Fibroblast of peridontal ligament (primary cell): ENCODE measurements around the gene KMT2A.
A peak's percentile ranks its signal among the peaks of the same experiment; 100 is the strongest.

Experiments
- DNase-seq: peaks from one replicate; pipeline ENCODE4 v3.0.0-alpha.2; 2010; ENCODE audit errors: extremely low read depth

The KMT2A gene

DNA sequence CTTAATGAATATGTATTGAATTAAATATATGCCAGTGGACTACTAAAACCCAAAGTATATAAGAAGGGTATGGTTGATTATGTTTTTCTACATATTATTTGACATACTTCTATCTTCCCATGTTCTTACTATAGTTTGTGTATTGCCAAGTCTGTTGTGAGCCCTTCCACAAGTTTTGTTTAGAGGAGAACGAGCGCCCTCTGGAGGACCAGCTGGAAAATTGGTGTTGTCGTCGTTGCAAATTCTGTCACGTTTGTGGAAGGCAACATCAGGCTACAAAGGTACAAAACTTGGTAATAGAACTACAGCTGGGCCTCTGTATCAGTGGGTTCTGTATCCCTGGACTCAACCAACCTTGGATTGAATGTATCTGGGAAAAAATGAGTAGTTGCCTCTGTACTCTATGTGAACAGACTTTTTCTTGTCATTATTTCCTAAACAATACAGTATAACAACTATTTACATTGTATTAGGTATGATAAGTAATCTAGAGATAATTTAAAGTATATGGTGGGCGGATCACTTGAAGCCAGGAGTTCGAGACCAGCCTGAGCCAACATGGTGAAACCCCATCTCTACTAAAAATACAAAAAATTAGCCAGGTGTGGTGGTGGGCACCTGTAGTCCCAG is 52.3 kb downstream of the KMT2A start:
- peak; percentile 88 for DNase-seq

DNA sequence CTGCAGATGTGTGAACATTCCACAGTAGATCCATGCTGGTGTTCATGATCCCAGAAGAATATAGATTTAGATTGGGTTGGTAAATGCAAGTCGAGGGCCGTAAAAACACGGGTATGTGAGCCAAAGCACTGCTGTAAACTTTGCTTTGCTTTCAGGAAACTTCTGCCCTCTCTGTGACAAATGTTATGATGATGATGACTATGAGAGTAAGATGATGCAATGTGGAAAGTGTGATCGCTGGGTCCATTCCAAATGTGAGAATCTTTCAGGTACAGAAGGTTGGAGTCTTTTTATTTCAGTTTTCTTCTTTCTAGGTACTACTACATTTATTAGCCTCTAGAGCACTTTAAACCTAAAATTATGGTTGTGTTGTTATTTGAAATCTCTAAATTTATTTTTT is 54.7 kb downstream of the KMT2A start:
- DNase-seq: no peak

DNA sequence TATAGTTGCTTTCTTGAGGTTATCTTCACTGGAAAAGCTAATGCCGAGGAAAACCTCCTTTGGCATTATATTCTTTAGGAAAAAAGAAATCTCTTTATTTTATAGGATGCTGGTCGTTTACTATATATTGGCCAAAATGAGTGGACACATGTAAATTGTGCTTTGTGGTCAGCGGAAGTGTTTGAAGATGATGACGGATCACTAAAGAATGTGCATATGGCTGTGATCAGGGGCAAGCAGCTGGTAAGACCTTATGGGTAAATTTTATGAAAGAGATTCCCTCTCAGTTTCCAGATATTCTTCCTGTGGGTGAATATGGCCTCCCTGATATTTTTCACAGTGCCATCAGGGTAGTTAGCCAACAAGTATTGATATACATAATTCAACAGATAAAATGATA is 61.5 kb downstream of the KMT2A start:
- peak; percentile 57 for DNase-seq

DNA sequence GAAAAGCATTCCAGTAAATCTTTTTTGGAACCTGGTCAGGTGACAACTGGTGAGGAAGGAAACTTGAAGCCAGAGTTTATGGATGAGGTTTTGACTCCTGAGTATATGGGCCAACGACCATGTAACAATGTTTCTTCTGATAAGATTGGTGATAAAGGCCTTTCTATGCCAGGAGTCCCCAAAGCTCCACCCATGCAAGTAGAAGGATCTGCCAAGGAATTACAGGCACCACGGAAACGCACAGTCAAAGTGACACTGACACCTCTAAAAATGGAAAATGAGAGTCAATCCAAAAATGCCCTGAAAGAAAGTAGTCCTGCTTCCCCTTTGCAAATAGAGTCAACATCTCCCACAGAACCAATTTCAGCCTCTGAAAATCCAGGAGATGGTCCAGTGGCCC is 66.9 kb downstream of the KMT2A start:
- DNase-seq: no peak

DNA sequence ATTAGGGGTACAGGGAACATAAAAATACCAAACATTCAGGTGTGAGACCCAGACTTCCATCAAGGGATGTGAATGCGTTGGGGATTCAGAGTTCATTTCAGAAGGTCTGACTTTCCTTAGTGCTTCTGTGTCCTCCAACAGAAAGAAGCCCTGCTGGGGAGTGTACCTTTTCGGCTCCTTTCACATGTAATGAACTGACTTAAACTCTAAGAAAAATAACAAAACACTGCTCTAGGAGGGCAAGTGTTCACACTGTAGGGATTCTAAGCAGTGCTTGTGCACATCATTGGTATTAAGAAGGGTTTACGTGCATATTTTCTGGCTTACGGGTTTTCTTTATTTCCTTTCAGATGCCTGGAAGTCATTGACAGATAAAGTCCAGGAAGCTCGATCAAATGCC is 75.3 kb downstream of the KMT2A start:
- DNase-seq: no peak

DNA sequence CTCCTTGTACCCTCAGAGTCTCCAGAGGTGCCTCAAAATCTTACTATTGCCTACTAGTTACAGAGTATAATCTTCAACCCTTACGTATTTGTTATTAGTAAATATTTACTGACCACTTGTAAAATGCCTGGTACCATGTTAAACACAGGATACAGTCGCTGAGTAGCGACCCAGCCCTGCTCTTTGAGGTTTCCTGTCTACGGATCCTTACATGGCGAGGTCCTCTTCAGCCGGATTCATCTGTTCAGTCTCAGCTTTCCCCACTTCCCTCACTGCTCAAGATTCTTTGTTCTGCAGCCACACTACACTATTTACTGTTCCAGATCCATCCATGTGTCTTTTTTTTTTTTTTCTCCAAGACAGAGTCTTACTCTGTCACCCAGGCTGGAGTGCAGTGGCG is 77.8 kb downstream of the KMT2A start:
- no peak for DNase-seq

DNA sequence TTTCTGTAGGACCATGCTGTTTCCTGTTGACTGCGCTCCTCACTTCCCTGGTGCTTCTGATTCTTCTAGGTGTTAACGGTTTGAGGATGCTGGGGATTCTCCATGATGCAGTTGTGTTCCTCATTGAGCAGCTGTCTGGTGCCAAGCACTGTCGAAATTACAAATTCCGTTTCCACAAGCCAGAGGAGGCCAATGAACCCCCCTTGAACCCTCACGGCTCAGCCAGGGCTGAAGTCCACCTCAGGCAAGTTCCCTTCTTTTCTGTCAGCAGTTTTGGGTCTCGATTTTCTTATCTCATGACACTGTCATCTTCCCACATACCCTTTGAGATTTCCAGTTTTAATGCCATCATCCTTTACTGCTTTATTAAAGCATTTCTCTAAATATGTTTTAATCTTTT is 83.3 kb downstream of the KMT2A start:
- no peak for DNase-seq

DNA sequence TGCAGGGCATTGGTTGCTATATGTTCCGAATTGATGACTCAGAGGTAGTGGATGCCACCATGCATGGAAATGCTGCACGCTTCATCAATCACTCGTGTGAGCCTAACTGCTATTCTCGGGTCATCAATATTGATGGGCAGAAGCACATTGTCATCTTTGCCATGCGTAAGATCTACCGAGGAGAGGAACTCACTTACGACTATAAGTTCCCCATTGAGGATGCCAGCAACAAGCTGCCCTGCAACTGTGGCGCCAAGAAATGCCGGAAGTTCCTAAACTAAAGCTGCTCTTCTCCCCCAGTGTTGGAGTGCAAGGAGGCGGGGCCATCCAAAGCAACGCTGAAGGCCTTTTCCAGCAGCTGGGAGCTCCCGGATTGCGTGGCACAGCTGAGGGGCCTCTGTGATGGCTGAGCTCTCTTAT is 85.6 kb downstream of the KMT2A start:
- DNase-seq: no peak

DNA sequence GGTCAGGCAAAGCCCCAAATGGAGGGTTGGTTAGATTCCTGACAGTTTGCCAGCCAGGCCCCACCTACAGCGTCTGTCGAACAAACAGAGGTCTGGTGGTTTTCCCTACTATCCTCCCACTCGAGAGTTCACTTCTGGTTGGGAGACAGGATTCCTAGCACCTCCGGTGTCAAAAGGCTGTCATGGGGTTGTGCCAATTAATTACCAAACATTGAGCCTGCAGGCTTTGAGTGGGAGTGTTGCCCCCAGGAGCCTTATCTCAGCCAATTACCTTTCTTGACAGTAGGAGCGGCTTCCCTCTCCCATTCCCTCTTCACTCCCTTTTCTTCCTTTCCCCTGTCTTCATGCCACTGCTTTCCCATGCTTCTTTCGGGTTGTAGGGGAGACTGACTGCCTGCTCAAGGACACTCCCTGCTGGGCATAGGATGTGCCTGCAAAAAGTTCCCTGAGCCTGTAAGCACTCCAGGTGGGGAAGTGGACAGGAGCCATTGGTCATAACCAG is 86.3 kb downstream of the KMT2A start:
- peak; percentile 12 for DNase-seq

DNA sequence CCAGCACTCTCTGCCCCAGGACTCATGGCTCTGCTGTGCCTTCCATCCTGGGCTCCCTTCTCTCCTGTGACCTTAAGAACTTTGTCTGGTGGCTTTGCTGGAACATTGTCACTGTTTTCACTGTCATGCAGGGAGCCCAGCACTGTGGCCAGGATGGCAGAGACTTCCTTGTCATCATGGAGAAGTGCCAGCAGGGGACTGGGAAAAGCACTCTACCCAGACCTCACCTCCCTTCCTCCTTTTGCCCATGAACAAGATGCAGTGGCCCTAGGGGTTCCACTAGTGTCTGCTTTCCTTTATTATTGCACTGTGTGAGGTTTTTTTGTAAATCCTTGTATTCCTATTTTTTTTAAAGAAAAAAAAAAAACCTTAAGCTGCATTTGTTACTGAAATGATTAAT is 88.1 kb downstream of the KMT2A start:
- DNase-seq: no peak

DNA sequence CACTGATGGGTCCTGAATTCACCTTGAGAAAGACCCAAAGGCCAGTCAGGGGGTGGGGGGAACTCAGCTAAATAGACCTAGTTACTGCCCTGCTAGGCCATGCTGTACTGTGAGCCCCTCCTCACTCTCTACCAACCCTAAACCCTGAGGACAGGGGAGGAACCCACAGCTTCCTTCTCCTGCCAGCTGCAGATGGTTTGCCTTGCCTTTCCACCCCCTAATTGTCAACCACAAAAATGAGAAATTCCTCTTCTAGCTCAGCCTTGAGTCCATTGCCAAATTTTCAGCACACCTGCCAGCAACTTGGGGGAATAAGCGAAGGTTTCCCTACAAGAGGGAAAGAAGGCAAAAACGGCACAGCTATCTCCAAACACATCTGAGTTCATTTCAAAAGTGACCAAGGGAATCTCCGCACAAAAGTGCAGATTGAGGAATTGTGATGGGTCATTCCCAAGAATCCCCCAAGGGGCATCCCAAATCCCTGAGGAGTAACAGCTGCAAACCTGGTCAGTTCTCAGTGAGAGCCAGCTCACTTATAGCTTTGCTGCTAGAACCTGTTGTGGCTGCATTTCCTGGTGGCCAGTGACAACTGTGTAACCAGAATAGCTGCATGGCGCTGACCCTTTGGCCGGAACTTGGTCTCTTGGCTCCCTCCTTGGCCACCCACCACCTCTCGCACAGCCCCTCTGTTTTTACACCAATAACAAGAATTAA is 88.6 kb downstream of the KMT2A start:
- peak; percentile 12 for DNase-seq

DNA sequence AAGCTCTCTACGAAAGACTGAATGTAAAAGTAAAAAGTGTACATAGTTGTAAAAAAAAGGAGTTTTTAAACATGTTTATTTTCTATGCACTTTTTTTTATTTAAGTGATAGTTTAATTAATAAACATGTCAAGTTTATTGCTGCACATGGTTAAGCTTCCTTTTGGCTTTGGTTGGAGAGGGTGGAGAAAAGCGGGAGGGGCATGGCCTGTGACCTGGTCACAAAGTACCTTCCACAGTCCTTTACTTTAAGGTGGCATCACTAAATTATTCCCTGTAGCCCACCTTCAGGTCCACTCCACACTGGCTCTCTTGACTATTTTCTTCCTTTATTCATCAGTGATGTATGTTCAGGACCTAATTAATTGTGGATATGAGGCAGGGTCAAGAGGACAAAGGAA is 90.4 kb downstream of the KMT2A start:
- DNase-seq: no peak

DNA sequence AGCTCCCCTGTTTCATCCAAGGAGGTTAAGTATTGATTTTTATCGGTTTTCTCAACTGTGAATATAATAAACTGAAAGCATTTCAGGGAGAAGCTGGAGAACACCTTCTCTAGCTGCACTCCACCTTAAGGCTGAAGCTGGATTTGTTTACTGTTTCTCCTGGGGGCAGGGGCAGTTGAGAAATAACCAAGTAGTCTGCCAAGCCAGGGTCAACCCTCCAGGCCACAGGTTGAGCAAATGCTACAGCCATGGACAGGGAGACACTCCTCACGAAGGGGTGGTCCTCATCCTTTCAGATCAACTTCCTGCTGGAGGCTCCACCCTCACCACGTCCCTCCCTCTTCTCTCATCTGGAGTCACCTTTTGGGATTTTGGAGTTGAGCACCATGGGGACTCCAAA is 90.8 kb downstream of the KMT2A start, which contains the start of gene TTC36:
Gene TTC36 (plus strand): TSS at position 366 of the 400 bp plus-strand sequence. CDS start 21 bp downstream, at position 387.
- DNase-seq: no peak

DNA sequence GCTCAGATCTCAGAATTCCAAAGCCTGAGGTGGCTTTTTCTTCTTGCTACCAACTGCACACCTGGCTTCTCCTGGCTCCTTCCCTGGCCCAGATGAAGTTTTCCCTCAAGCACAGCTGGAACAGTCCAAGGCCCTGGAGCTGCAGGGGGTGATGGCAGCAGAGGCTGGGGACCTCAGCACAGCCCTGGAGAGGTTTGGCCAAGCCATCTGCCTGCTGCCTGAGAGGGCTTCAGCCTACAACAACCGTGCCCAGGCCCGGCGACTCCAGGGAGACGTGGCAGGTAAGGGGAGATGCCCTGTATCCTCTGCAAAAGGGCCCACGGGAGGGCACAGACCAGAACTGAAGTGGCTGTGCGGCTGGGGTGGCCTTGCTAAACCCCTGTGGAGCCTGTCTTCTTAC is 92.2 kb downstream of the KMT2A start:
- DNase-seq: no peak

DNA sequence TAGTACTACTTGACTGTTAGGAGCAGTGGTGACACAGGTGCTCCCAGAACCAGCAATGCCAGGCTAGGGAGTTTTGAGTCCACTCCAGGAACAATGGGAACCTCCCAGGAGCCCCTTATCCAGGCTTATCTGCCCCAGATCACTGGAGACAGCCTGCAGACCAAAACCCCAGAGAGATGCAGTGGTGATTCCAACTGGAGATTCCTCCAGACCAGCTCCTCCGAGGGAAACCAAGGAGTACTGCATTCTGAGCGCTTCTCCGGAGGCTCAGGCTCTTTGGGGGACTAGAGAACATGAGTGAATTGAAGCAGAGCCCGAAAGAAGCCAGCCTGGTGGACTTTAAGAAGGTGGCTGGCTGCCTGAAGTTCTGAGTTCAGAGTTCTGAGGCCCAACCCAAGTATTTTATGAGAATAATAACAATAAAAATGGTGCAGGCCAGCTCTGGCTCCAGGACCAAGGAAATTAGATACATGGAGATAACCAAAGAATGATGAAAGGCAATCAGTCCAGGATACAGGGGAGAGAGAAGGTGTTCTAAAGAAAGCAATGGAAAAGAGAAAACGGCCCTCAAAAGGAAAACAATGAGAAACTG is 93.4 kb downstream of the KMT2A start:
- no peak for DNase-seq

DNA sequence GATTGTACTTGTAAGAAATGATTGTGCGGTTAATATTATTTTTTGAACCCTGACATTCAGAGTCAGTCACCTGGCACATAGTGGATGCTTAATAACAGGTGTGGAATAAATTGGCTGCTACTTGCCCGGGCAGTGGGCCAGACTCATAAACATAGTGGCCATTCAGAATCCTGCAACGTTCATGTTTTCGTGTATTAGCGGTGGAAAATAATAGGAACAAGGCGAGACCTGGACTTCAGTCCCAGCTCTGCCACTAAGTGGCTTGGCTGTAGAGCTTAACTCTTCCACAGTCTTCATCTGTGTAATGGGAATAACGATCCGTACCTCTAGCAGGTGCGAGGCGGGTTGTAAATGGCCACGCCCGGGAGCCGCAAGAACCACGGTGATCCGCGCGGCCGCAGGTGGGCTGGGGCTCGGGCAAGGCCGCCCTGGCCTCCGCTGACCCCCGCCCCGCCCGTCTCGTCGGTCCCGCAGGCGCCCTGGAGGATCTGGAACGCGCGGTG is 93.9 kb downstream of the KMT2A start:
- no peak for DNase-seq

DNA sequence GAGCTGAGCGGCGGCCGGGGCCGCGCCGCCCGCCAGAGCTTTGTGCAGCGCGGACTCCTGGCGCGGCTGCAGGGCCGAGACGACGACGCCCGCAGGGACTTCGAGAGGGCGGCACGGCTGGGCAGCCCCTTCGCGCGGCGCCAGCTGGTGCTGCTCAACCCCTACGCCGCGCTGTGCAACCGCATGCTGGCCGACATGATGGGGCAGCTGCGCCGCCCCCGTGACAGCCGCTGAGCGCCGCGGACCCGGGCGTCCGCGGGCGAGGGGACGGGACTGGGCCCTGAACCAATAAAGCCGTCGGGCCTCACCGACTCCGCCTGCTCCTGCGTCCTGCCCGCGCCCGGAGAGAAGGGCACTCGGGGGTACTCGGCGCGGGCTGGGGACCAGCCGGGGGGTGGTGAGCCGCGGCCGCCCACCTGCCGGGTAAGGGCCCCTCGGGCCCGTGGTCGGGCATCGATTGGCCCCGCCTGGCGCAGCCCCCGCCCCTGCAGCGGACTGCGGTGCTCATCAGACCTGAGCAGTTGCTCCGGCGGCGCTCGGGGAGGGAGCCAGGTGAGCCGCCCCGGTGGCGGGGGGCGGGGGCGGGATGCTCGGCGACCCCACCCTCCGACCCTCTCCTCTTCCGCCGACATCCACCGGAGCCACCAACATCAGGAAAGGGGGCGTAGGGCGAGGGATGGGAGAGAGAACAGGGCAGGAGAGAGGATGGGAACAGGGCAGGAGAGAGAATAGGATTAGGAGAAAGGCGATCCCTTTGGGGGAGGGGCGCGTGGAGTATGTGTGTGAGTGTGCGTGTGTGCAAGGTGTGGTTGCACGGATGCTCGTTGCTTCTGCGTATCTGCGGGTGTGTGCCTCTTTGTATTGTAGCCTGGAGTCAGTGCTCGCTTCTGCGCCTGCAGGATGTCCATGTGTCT is 94.6 kb downstream of the KMT2A start, which contains the start of gene TMEM25:
Gene TMEM25 (plus strand): TSS at position 510 of the 914 bp plus-strand sequence. CDS start 610 bp downstream, outside the sequence.
- peak; percentile 12 for DNase-seq

DNA sequence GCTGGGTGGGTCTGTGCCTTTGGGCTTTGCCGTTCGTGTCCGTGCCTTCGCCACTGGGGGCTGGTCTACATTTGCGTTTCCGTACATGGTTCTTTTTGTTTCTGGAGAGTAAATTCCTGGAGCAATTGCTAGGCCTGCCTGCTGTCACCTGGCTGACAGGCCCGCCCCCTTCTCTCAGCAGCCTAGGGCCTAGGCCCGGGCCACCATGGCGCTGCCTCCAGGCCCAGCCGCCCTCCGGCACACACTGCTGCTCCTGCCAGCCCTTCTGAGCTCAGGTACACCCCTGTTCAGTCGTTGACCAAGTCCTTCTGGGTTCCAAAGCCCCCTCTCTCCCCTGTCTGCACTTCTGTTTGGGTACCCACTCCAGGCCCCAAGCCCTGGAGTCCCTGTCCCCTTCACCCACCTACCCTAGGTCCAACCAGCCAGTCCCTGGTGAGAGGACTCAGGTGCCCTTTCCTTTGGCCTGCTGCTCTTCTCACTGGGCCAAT is 95.3 kb downstream of the KMT2A start:
- no peak for DNase-seq

DNA sequence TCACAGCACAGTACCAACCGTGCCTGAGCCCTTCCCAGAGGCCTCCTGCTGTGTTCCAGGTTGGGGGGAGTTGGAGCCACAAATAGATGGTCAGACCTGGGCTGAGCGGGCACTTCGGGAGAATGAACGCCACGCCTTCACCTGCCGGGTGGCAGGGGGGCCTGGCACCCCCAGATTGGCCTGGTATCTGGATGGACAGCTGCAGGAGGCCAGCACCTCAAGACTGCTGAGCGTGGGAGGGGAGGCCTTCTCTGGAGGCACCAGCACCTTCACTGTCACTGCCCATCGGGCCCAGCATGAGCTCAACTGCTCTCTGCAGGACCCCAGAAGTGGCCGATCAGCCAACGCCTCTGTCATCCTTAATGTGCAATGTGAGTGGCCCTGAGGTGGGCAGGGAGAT is 95.8 kb downstream of the KMT2A start:
- no peak for DNase-seq

DNA sequence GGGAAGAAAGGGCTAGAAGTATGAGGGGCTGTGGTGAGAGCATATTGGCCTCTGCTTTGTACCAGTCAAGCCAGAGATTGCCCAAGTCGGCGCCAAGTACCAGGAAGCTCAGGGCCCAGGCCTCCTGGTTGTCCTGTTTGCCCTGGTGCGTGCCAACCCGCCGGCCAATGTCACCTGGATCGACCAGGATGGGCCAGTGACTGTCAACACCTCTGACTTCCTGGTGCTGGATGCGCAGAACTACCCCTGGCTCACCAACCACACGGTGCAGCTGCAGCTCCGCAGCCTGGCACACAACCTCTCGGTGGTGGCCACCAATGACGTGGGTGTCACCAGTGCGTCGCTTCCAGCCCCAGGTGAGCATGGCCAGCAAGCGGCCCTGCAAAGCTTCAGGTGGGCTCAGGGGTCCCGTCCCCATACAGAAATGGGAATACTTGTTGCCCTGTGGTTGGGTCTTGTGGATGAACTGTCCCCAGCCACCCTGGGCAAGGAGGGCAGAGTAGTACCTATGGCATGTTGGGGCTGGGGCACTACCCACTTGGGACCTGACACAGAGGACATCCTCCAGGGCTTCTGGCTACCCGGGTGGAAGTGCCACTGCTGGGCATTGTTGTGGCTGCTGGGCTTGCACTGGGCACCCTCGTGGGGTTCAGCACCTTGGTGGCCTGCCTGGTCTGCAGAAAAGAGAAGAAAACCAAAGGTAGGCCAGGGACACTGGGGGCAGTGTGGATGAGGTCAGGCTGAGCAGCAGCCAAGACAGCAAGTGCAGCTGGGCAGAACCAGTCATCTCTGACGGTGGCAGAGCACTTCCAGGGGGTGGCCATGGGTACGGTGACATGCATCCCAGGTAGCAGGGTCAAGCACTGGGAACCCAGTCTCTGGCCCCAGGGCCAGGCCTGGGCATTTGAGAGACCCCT is 96.8 kb downstream of the KMT2A start:
- no peak for DNase-seq
